ENCODE data around the gene ZNF341. TPM values are rescaled to one million over a fixed set of nuclear protein-coding genes. Genes with fewer than 3 reads are reported as not detected.

The ZNF341 gene
- total and polyA plus RNA-seq, 2 experiments from 2014 or later = 4.3 to 6.1 TPM

GRCh38 chr20:33820362-33820761 lies 88.6 kb downstream of the ZNF341 start:
- DNase-seq (ENCODE audit: low spot score) (no peak), ATAC-seq (no peak)
- peaks cover 3% of the 10 kb centered on the region; the same call in 1 of the 2 replicates for H3K4me1 ChIP-seq (ENCODE audit: insufficient read depth)
- H3K27ac Mint-ChIP-seq = no peak overlapping the region
- H2AFZ ChIP-seq = no peak overlapping the region
- H3F3A ChIP-seq (replicated peaks; ENCODE audit: low read depth) = no peaks in the 10 kb centered on the region
- H3K36me3 Mint-ChIP-seq (ENCODE audit: low read depth) = no peaks in the 10 kb centered on the region
- H3K4me1 Mint-ChIP-seq = peaks cover 11% of the 10 kb centered on the region
- H3K27ac ChIP-seq (ENCODE audit: low read depth) = no peak overlapping the region
- no peaks in the 10 kb centered on the region for H3K27me3 Mint-ChIP-seq (ENCODE audit: insufficient read depth, low read depth, poor library complexity)
- no peaks in the 10 kb centered on the region for H3K27me3 ChIP-seq (ENCODE audit: insufficient read depth)
- H4K20me1 ChIP-seq (replicated peaks; ENCODE audit: insufficient read depth) = peaks cover 54% of the 10 kb centered on the region
- no peaks in the 10 kb centered on the region for H3K36me3 ChIP-seq (ENCODE audit: insufficient read depth)
- no peak overlapping the region for H3K4me2 ChIP-seq
- peaks cover 100% of the 10 kb centered on the region for H3K79me2 ChIP-seq (replicated peaks; ENCODE audit: insufficient read depth)
- H3K4me3 Mint-ChIP-seq = no peak overlapping the region
- no peaks in the 10 kb centered on the region for H3K9me3 Mint-ChIP-seq
- H3K4me3 ChIP-seq = no peak overlapping the region
- 0 out of 2 replicates have a peak, but pooled peaks cover 2% of the 10 kb centered on the region for H3K9me2 ChIP-seq (ENCODE audit: insufficient read depth)
- TF ChIP-seq EZH2 (IDR thresholded peaks at IDR 0.05; ENCODE audit: low read depth, unreplicated experiment) = no peak
- TF ChIP-seq JUNB (IDR thresholded peaks at IDR 0.05; ENCODE audit: unreplicated experiment) = no peak
- TF ChIP-seq CREB1 (CRISPR knock-in tag; IDR thresholded peaks at IDR 0.05; ENCODE audit: low read depth) = no peak
- TF ChIP-seq POLR2AphosphoS5 (IDR thresholded peaks at IDR 0.05; ENCODE audit: low read depth) = no peak
- no peak for TF ChIP-seq ZNF114 (CRISPR knock-in tag; IDR thresholded peaks at IDR 0.05)
- no peak for TF ChIP-seq STAT1 (IDR thresholded peaks at IDR 0.05; ENCODE audit: unreplicated experiment)
- TF ChIP-seq, protein P1, sequence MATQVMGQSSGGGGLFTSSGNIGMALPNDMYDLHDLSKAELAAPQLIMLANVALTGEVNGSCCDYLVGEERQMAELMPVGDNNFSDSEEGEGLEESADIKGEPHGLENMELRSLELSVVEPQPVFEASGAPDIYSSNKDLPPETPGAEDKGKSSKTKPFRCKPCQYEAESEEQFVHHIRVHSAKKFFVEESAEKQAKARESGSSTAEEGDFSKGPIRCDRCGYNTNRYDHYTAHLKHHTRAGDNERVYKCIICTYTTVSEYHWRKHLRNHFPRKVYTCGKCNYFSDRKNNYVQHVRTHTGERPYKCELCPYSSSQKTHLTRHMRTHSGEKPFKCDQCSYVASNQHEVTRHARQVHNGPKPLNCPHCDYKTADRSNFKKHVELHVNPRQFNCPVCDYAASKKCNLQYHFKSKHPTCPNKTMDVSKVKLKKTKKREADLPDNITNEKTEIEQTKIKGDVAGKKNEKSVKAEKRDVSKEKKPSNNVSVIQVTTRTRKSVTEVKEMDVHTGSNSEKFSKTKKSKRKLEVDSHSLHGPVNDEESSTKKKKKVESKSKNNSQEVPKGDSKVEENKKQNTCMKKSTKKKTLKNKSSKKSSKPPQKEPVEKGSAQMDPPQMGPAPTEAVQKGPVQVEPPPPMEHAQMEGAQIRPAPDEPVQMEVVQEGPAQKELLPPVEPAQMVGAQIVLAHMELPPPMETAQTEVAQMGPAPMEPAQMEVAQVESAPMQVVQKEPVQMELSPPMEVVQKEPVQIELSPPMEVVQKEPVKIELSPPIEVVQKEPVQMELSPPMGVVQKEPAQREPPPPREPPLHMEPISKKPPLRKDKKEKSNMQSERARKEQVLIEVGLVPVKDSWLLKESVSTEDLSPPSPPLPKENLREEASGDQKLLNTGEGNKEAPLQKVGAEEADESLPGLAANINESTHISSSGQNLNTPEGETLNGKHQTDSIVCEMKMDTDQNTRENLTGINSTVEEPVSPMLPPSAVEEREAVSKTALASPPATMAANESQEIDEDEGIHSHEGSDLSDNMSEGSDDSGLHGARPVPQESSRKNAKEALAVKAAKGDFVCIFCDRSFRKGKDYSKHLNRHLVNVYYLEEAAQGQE (IDR thresholded peaks at IDR 0.05; ENCODE audit: unreplicated experiment) = no peak
- no peak for TF ChIP-seq ZNF331 (CRISPR knock-in tag; IDR thresholded peaks at IDR 0.05; ENCODE audit: low read depth)
- no peak for TF ChIP-seq NANOG (IDR thresholded peaks at IDR 0.05; ENCODE audit: borderline replicate concordance)
- TF ChIP-seq, protein P2, sequence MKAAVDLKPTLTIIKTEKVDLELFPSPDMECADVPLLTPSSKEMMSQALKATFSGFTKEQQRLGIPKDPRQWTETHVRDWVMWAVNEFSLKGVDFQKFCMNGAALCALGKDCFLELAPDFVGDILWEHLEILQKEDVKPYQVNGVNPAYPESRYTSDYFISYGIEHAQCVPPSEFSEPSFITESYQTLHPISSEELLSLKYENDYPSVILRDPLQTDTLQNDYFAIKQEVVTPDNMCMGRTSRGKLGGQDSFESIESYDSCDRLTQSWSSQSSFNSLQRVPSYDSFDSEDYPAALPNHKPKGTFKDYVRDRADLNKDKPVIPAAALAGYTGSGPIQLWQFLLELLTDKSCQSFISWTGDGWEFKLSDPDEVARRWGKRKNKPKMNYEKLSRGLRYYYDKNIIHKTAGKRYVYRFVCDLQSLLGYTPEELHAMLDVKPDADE (IDR thresholded peaks at IDR 0.05) = no peak
- no peak for TF ChIP-seq CTCF (conservative IDR thresholded peaks at IDR 0.05; ENCODE audit: low read depth in 2 of 2)
- TF ChIP-seq ZNF462 (CRISPR knock-in tag; IDR thresholded peaks at IDR 0.05) = no peak
- no peak for TF ChIP-seq EZH2phosphoT487 (IDR thresholded peaks at IDR 0.05; ENCODE audit: unreplicated experiment)

Measured in GM23338 (cell line).